ENCODE results near the gene DYNLT4. TPM values are rescaled to one million over a fixed set of nuclear protein-coding genes. Genes with fewer than 3 reads are reported as not detected.

DYNLT4 gene
- total and polyA plus RNA-seq, 2 of the 13 experiments (the other 11 are each of a cell fraction or from before 2014, with no cell fraction given), result 0.77 TPM; not detected in 1

DNA sequence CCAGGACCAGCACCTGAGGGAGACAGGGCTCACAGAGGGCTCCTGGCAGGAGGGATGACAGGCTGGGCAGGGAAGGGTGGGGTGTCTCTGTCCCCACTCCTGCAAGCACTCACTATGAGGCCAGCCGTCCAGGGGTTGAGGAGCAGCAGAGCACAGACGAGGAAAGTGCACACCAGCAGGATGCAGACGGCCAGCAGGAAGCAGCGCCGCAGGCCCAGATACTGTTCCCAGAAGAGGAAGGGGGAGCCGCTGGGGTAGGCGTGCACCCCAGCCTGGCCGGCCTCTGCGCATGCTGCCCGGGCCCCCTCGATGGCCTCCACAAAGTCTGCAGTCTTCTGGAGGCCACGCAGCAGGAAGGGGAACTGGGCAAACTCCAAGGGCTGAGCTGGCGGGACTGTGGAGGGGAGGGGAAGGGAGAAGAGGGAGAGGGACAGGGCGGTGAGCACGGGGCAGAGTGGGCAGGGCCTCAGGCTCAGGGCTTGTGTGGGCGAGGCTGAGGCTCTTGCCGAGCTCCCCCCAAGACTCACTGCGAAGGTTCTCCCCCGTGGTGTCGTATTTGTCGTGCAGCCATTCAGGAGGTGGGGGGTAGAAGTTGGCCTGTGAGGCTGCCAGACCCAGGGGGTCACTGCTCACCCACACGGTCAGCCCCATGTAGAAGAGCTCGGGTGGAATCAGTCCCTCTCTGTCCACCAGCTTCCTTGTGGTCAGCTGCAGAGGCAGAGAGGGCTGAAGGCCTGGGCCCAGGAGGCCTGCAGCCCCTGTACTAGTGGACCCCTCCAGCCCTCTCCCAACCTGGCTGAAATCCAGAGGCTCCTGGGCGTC lies 19.4 kb upstream of the DYNLT4 start (continued):
- TF ChIP-seq POGZ (CRISPR knock-in tag; IDR thresholded peaks at IDR 0.05) (peak; percentile 54), ZFP1 (CRISPR knock-in tag; IDR thresholded peaks at IDR 0.05) (no peak), NFRKB (IDR thresholded peaks at IDR 0.05) (no peak), FOXA1 (IDR thresholded peaks at IDR 0.05) (no peak), FOXA1 (CRISPR knock-in tag; IDR thresholded peaks at IDR 0.05) (no peak), CENPBD1 (CRISPR knock-in tag; IDR thresholded peaks at IDR 0.05; ENCODE audit: borderline replicate concordance, low read depth) (no peak; the same call in 1 of the 2 replicates), PHB2 (IDR thresholded peaks at IDR 0.05; ENCODE audit: partially characterized antibody) (no peak), TCF12 (IDR thresholded peaks at IDR 0.05) (no peak), TCF12 (CRISPR knock-in tag; IDR thresholded peaks at IDR 0.05) (peak; percentile 67; the same call in 1 of the 2 replicates), ZNF839 (CRISPR knock-in tag; IDR thresholded peaks at IDR 0.05; ENCODE audit: borderline replicate concordance) (peak; percentile 50; the same call in 1 of the 2 replicates), ZNF724P (CRISPR knock-in tag; IDR thresholded peaks at IDR 0.05; ENCODE audit: borderline replicate concordance) (no peak), FOSL2 (CRISPR knock-in tag; IDR thresholded peaks at IDR 0.05) (peak; percentile 23; the same call in 1 of the 2 replicates), THAP11 (CRISPR knock-in tag; IDR thresholded peaks at IDR 0.05) (peak; percentile 8; the same call in 1 of the 2 replicates), GATAD2A (CRISPR knock-in tag; IDR thresholded peaks at IDR 0.05) (peak; percentile 66), ZBTB39 (CRISPR knock-in tag; IDR thresholded peaks at IDR 0.05) (0 out of 2 replicates have a peak, but pooled peaks have one; percentile 63), HCFC1 (IDR thresholded peaks at IDR 0.05; ENCODE audit: low read depth, low read length) (no peak), ZNF788 (CRISPR knock-in tag; IDR thresholded peaks at IDR 0.05; ENCODE audit: borderline replicate concordance) (peak; percentile 66), MEIS2 (CRISPR knock-in tag; IDR thresholded peaks at IDR 0.05) (peak; percentile 26; the same call in 1 of the 2 replicates), ZNF556 (CRISPR knock-in tag; IDR thresholded peaks at IDR 0.05; ENCODE audit: borderline replicate concordance) (peak; percentile 54), ZNF224 (CRISPR knock-in tag; IDR thresholded peaks at IDR 0.05) (no peak)
- TF ChIP-seq, protein P1, sequence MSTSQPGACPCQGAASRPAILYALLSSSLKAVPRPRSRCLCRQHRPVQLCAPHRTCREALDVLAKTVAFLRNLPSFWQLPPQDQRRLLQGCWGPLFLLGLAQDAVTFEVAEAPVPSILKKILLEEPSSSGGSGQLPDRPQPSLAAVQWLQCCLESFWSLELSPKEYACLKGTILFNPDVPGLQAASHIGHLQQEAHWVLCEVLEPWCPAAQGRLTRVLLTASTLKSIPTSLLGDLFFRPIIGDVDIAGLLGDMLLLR (CRISPR knock-in tag; IDR thresholded peaks at IDR 0.05), result 0 out of 2 replicates have a peak, but pooled peaks have one; percentile 74
- TF ChIP-seq, protein P2, sequence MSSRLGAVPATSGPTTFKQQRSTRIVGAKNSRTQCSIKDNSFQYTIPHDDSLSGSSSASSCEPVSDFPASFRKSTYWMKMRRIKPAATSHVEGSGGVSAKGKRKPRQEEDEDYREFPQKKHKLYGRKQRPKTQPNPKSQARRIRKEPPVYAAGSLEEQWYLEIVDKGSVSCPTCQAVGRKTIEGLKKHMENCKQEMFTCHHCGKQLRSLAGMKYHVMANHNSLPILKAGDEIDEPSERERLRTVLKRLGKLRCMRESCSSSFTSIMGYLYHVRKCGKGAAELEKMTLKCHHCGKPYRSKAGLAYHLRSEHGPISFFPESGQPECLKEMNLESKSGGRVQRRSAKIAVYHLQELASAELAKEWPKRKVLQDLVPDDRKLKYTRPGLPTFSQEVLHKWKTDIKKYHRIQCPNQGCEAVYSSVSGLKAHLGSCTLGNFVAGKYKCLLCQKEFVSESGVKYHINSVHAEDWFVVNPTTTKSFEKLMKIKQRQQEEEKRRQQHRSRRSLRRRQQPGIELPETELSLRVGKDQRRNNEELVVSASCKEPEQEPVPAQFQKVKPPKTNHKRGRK (CRISPR knock-in tag; IDR thresholded peaks at IDR 0.05), result peak; percentile 61; the same call in 1 of the 2 replicates
- TF ChIP-seq, protein P3, sequence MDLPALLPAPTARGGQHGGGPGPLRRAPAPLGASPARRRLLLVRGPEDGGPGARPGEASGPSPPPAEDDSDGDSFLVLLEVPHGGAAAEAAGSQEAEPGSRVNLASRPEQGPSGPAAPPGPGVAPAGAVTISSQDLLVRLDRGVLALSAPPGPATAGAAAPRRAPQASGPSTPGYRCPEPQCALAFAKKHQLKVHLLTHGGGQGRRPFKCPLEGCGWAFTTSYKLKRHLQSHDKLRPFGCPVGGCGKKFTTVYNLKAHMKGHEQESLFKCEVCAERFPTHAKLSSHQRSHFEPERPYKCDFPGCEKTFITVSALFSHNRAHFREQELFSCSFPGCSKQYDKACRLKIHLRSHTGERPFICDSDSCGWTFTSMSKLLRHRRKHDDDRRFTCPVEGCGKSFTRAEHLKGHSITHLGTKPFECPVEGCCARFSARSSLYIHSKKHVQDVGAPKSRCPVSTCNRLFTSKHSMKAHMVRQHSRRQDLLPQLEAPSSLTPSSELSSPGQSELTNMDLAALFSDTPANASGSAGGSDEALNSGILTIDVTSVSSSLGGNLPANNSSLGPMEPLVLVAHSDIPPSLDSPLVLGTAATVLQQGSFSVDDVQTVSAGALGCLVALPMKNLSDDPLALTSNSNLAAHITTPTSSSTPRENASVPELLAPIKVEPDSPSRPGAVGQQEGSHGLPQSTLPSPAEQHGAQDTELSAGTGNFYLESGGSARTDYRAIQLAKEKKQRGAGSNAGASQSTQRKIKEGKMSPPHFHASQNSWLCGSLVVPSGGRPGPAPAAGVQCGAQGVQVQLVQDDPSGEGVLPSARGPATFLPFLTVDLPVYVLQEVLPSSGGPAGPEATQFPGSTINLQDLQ (CRISPR knock-in tag; IDR thresholded peaks at IDR 0.05), result no peak
